A549 (cell line): Measurements from ENCODE around the gene FTH1. TPM values are rescaled to one million over a fixed set of nuclear protein-coding genes. Genes with fewer than 3 reads are reported as not detected.

ENCODE experiments used
- ATAC-seq, 2 experiments: fragments of 200-7000 bp in 1 of 2; fragments of >200 bp in 1 of 2; cut with Nextera tagmentation in 1 of 2; cut with Tn5 transposase in 1 of 2; 3 replicates each; pipeline versions ENCODE4 v1.8.0 to v1.9.1; 2018 to 2020; ENCODE audit warnings: mild to moderate bottlenecking in 1 of 2, moderate library complexity in 1 of 2
- CTCF ChIA-PET: fragments of 300-600 bp; sonication (Branson Sonifier 250); formaldehyde crosslinking; extraction: SDS; loops from one replicate; lab custom pipeline; 2021; ENCODE audit warnings: antibody characterized with exemption, inconsistent platforms; lab: Yijun Ruan, JAX
- POLR2A ChIA-PET: fragments of 350-600 bp; formaldehyde crosslinking; extraction: SDS; loops from one replicate; lab custom pipeline; 2021; ENCODE audit warnings: antibody characterized with exemption, inconsistent platforms; lab: Yijun Ruan, JAX
- DNase-seq, 2 experiments: peaks; one replicate each; pipeline versions ENCODE4 v3.0.0 to v3.0.0-alpha.2; 2011 to 2016; ENCODE audit warnings: low read depth in 1 of 2, low spot score in 1 of 2
- FAIRE-seq: peaks from 2 replicates; lab custom pipeline; 2011; peaks lifted over from hg19 to GRCh38; lab: Jason Lieb, UNC
- H3K27ac ChIP-seq, 2 experiments: fragments of >200 bp; sonication (Bioruptor Twin); formaldehyde crosslinking; 3 replicates each; pipeline ENCODE4 v1.5.1; 2016 to 2017
- H3K4me1 ChIP-seq: fragments of >200 bp; sonication (Bioruptor Twin); formaldehyde crosslinking; 3 replicates; pipeline ENCODE4 v1.6.1; 2016
- H3K4me2 ChIP-seq: fragments of >200 bp; sonication (Bioruptor Twin); formaldehyde crosslinking; 3 replicates; pipeline ENCODE4 v1.6.1; 2016
- H3K4me3 ChIP-seq: fragments of >200 bp; sonication (Bioruptor Twin); formaldehyde crosslinking; 3 replicates; pipeline ENCODE4 v1.5.1; 2016
- H3K9me3 ChIP-seq: fragments of >200 bp; sonication (Bioruptor Twin); formaldehyde crosslinking; 3 replicates; pipeline ENCODE4 v1.6.1; 2016
- BHLHE40 ChIP-seq: IDR thresholded peaks from 2 replicates; pipeline ENCODE4 v1.6.1; 2012; ENCODE audit warnings: low read depth, low read length, inconsistent platforms
- CHD2 ChIP-seq: fragments of 150-350 bp; IDR thresholded peaks from 2 replicates; pipeline ENCODE4 v1.6.1; 2014; ENCODE audit warnings: low read length; ENCODE audit not compliant: partially characterized antibody
- CHD4 ChIP-seq: fragments of 200-600 bp; sonication (generic); IDR thresholded peaks from 2 replicates; pipeline ENCODE4 v1.6.1; 2016; ENCODE audit warnings: antibody characterized with exemption, mild to moderate bottlenecking, borderline replicate concordance
- E2F6 ChIP-seq: IDR thresholded peaks from 2 replicates; pipeline ENCODE4 v1.6.1; 2012; ENCODE audit warnings: low read depth, borderline replicate concordance
- EHMT2 ChIP-seq: fragments of 200-600 bp; sonication (generic); IDR thresholded peaks from 2 replicates; pipeline ENCODE4 v1.6.1; 2016; ENCODE audit warnings: antibody characterized with exemption, low read depth, mild to moderate bottlenecking, moderate library complexity
- EP300 ChIP-seq, 2 experiments: fragments of >200 bp; sonication (Bioruptor Twin); formaldehyde crosslinking; IDR thresholded peaks; 2 replicates in 1 of 2; 3 replicates in 1 of 2; pipeline ENCODE4 v1.6.1; 2016 to 2017
- FOSB ChIP-seq: fragments of 250-450 bp; sonication (Bioruptor Pico); IDR thresholded peaks from 2 replicates; pipeline ENCODE4 v1.5.0; 2020; ENCODE audit warnings: mild to moderate bottlenecking, moderate library complexity
- FOXS1 ChIP-seq: fragments of 250-450 bp; sonication (Bioruptor Pico); IDR thresholded peaks from 2 replicates; pipeline ENCODE4 v1.5.0; 2020; ENCODE audit warnings: mild to moderate bottlenecking, moderate library complexity
- HDAC2 ChIP-seq: fragments of 200-600 bp; sonication (generic); IDR thresholded peaks from 2 replicates; pipeline ENCODE4 v1.6.1; 2016
- HEYL ChIP-seq: fragments of 250-450 bp; sonication (Bioruptor Pico); IDR thresholded peaks from 2 replicates; pipeline ENCODE4 v1.8.0; 2021; ENCODE audit warnings: mild to moderate bottlenecking, moderate library complexity
- HMGXB4 ChIP-seq: fragments of 250-450 bp; sonication (Bioruptor Pico); IDR thresholded peaks from 2 replicates; pipeline ENCODE4 v1.5.0; 2021; ENCODE audit warnings: mild to moderate bottlenecking, moderate library complexity, borderline replicate concordance
- JUNB ChIP-seq: fragments of >200 bp; sonication (Bioruptor Twin); formaldehyde crosslinking; IDR thresholded peaks from 2 replicates; pipeline ENCODE4 v1.6.1; 2016
- KDM5A ChIP-seq: fragments of 200-600 bp; sonication (generic); IDR thresholded peaks from 2 replicates; pipeline ENCODE4 v1.6.1; 2016; ENCODE audit warnings: antibody characterized with exemption, mild to moderate bottlenecking
- MAFK ChIP-seq: fragments of 450-650 bp; IDR thresholded peaks from 2 replicates; pipeline ENCODE4 v1.6.1; 2014; ENCODE audit not compliant: partially characterized antibody
- MAZ ChIP-seq: fragments of 150-350 bp; IDR thresholded peaks from 2 replicates; pipeline ENCODE4 v1.6.1; 2014; ENCODE audit warnings: antibody characterized with exemption, low read depth, low read length, borderline replicate concordance
- NR3C1 ChIP-seq: fragments of >200 bp; sonication (Bioruptor Twin); formaldehyde crosslinking; IDR thresholded peaks from 3 replicates; pipeline ENCODE4 v1.6.1; 2017
- TFCP2L1 ChIP-seq: fragments of 250-450 bp; sonication (Bioruptor Pico); IDR thresholded peaks from 2 replicates; pipeline ENCODE4 v1.5.0; 2021; ENCODE audit warnings: mild to moderate bottlenecking
- TP53 ChIP-seq: fragments of 250-450 bp; sonication (Bioruptor Pico); IDR thresholded peaks from 2 replicates; pipeline ENCODE4 v1.5.0; 2021; ENCODE audit warnings: mild to moderate bottlenecking, moderate library complexity
- ZNF302 ChIP-seq: fragments of 250-450 bp; sonication (Bioruptor Pico); IDR thresholded peaks from 2 replicates; pipeline ENCODE4 v1.9.0; 2021; ENCODE audit warnings: inconsistent platforms, mild to moderate bottlenecking, moderate library complexity
- WGBS: methylation state at CpG from one replicate; pipeline ENCODE4 v1.1.6; 2017; ENCODE audit errors: missing lambda C conversion rate; 5-methylcytosine and 5-hydroxymethylcytosine counted together
- polyA plus RNA-seq, 4 experiments: library from polyadenylated mRNA; depleted of rRNA in 3 of 4; stranded (reverse); fragments of >200 nt; fragmentation: RNase III in 1 of 4; extraction: RNeasy Plus Mini Kit Qiagen cat#74134 plus additional on column Dnase treatment in 1 of 4; gene quantifications; 2 replicates in 3 of 4; 3 replicates in 1 of 4; pipeline ENCODE4 v1.2.3, GENCODE V29; 2011 to 2017
- TF ChIP-seq, protein P1 (sequence below): IDR thresholded peaks from 2 replicates; pipeline ENCODE4 v1.6.1; 2012
- TF ChIP-seq, protein P2 (sequence below): fragments of >200 bp; sonication (Bioruptor Twin); formaldehyde crosslinking; IDR thresholded peaks from 3 replicates; pipeline ENCODE4 v1.6.1; 2016
- TF ChIP-seq, protein P3 (sequence below): IDR thresholded peaks from 2 replicates; pipeline ENCODE4 v1.6.1; 2012
- TF ChIP-seq, protein P4 (sequence below): fragments of 450-650 bp; IDR thresholded peaks from 2 replicates; pipeline ENCODE4 v1.6.1; 2014; ENCODE audit warnings: antibody characterized with exemption

FTH1 gene
- polyA plus RNA-seq, 2 of the 4 experiments (the other 2 are of a cell fraction): 2,791 to 13,747 TPM

DNA sequence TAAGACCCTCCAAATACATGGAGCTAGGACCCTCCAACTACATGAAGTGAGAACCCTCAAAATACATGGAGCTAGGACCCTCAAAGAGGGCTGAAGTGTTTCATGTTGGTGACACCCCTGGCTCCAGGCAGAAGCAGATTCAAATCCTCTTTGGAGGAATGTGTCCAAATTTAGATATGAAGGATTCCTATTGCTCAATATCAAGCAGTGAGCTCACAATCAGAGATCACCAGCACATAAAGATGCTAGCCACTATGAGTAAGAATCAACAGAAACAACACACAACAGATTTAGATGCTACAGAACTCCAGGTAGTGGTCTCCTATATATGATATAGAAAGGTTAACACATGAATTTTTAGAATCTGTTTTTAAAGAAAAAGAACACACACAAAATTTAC lies 38.8 kb downstream of the FTH1 start:
- DNase-seq: no peak
- H3K4me1 ChIP-seq: peaks cover 3% of the 10 kb centered on the region; the same call in 2 of the 3 replicates
- TF ChIP-seq HDAC2 (no peak), TFCP2L1 (no peak), NR3C1 (no peak), TP53 (CRISPR knock-in tag) (no peak), CHD2 (no peak), EP300 (IDR thresholded peaks at IDR 0.05) (no peak), BHLHE40 (no peak), KDM5A (no peak), CHD4 (no peak), EHMT2 (no peak), E2F6 (no peak), JUNB (no peak), HMGXB4 (CRISPR knock-in tag) (no peak)
- TF ChIP-seq, protein P1, sequence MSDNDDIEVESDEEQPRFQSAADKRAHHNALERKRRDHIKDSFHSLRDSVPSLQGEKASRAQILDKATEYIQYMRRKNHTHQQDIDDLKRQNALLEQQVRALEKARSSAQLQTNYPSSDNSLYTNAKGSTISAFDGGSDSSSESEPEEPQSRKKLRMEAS: no peak
- TF ChIP-seq, protein P2, sequence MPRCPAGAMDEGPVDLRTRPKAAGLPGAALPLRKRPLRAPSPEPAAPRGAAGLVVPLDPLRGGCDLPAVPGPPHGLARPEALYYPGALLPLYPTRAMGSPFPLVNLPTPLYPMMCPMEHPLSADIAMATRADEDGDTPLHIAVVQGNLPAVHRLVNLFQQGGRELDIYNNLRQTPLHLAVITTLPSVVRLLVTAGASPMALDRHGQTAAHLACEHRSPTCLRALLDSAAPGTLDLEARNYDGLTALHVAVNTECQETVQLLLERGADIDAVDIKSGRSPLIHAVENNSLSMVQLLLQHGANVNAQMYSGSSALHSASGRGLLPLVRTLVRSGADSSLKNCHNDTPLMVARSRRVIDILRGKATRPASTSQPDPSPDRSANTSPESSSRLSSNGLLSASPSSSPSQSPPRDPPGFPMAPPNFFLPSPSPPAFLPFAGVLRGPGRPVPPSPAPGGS: no peak
- TF ChIP-seq, protein P3, sequence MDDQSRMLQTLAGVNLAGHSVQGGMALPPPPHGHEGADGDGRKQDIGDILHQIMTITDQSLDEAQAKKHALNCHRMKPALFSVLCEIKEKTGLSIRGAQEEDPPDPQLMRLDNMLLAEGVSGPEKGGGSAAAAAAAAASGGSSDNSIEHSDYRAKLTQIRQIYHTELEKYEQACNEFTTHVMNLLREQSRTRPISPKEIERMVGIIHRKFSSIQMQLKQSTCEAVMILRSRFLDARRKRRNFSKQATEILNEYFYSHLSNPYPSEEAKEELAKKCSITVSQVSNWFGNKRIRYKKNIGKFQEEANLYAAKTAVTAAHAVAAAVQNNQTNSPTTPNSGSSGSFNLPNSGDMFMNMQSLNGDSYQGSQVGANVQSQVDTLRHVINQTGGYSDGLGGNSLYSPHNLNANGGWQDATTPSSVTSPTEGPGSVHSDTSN: no peak
- ChIA-PET POLR2A (no interaction called here), CTCF (interaction anchor here (0.5 to 5.4 kb wide), 6 partner anchors 18 to 179 kb away, joined by 3 to 50 read pairs (median 6); no protein-coding TSS in a partner anchor)
- H3K27ac ChIP-seq: no peak overlapping the region
- no peak for ATAC-seq
- no peak overlapping the region for H3K4me2 ChIP-seq
- H3K4me3 ChIP-seq: no peak overlapping the region
- peaks cover 4% of the 10 kb centered on the region; the same call in 1 of the 3 replicates for H3K9me3 ChIP-seq
- peak; percentile 43 for FAIRE-seq

- WGBS: 100% methylated on average over 1 of the region's 1 CpG
Observed at GRCh38 chr11:61927501-61927900, 39.9 kb downstream of the FTH1 start.

More at GRCh38 chr11:61927501-61927900, 39.9 kb downstream of the FTH1 start:
- TF ChIP-seq FOSB (CRISPR knock-in tag): no peak
- TF ChIP-seq HEYL (CRISPR knock-in tag): no peak
- TF ChIP-seq MAFK: no peak
- TF ChIP-seq MAZ: no peak
- no peak for TF ChIP-seq BHLHE40
- no peak for TF ChIP-seq FOXS1 (CRISPR knock-in tag)
- TF ChIP-seq ZNF302 (CRISPR knock-in tag): no peak
- TF ChIP-seq, protein P4, sequence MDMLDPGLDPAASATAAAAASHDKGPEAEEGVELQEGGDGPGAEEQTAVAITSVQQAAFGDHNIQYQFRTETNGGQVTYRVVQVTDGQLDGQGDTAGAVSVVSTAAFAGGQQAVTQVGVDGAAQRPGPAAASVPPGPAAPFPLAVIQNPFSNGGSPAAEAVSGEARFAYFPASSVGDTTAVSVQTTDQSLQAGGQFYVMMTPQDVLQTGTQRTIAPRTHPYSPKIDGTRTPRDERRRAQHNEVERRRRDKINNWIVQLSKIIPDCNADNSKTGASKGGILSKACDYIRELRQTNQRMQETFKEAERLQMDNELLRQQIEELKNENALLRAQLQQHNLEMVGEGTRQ: no peak
- CTCF ChIA-PET: interaction anchor here (2.1 to 6.1 kb wide), 4 partner anchors 28 to 154 kb away, joined by 9 to 60 read pairs (median 38); no protein-coding TSS in a partner anchor
- H3K4me1 ChIP-seq: peaks cover 14% of the 10 kb centered on the region
- no peak overlapping the region for H3K4me3 ChIP-seq
- FAIRE-seq (no peak), ATAC-seq (peak in 1 of 2 experiments; percentile 49; a peak in 2 of 6 replicates), DNase-seq (no peak)
- no peak overlapping the region for H3K4me2 ChIP-seq
- H3K27ac ChIP-seq: no peak overlapping the region
- H3K9me3 ChIP-seq: no peaks in the 10 kb centered on the region
- POLR2A ChIA-PET: no interaction called here
